Measurements from ENCODE around the gene MRI1.

The MRI1 gene

DNA sequence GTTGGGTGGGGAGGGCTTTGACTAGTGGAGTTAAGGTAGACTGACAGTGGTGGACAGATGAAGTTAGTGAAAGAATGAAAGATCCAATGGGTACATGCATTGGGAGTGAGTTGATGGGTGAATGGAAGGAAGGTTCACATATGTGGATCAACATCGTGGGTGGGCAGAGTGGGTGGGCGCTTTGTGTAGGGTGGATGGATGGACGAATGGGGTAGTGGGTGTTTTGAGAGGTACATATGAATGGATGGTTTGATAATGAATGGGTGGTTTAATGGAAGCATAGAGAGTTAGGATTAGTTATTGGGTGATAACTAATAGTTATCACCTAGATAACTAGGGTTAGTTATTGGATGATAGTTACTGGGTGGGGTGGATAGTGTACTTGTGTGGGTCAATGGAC is 42.4 kb downstream of the MRI1 start:
- H3K4me2 ChIP-seq (ENCODE audit: insufficient read depth, low read length), result no peak overlapping the region
- H4K20me1 ChIP-seq (ENCODE audit: insufficient read depth, low read length), result no peaks in the 10 kb centered on the region
- H3K9me3 ChIP-seq (ENCODE audit: insufficient read depth, low read length, severe bottlenecking), result no peaks in the 10 kb centered on the region
- H2AFZ ChIP-seq (ENCODE audit: low read depth, low read length), result no peak overlapping the region
- no peak for TF ChIP-seq EZH2 (IDR thresholded peaks at IDR 0.05; ENCODE audit: borderline replicate concordance, low read depth, low read length, severe bottlenecking)
- TF ChIP-seq, protein P1, sequence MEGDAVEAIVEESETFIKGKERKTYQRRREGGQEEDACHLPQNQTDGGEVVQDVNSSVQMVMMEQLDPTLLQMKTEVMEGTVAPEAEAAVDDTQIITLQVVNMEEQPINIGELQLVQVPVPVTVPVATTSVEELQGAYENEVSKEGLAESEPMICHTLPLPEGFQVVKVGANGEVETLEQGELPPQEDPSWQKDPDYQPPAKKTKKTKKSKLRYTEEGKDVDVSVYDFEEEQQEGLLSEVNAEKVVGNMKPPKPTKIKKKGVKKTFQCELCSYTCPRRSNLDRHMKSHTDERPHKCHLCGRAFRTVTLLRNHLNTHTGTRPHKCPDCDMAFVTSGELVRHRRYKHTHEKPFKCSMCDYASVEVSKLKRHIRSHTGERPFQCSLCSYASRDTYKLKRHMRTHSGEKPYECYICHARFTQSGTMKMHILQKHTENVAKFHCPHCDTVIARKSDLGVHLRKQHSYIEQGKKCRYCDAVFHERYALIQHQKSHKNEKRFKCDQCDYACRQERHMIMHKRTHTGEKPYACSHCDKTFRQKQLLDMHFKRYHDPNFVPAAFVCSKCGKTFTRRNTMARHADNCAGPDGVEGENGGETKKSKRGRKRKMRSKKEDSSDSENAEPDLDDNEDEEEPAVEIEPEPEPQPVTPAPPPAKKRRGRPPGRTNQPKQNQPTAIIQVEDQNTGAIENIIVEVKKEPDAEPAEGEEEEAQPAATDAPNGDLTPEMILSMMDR (IDR thresholded peaks at IDR 0.05; ENCODE audit: borderline replicate concordance, extremely low read depth, low read length, poor library complexity, severe bottlenecking), result no peak
- H3K79me2 ChIP-seq (ENCODE audit: insufficient read depth, low read length), result no peaks in the 10 kb centered on the region
- H3K36me3 ChIP-seq (ENCODE audit: insufficient read depth, low read length), result peaks cover 22% of the 10 kb centered on the region
- H3K9ac ChIP-seq (ENCODE audit: low read depth, low read length), result no peak overlapping the region
- no peak overlapping the region for H3K27ac ChIP-seq (ENCODE audit: low read length)
- DNase-seq (no peak), ATAC-seq (ENCODE audit: insufficient read depth, low read depth) (no peak)
- H3K4me3 ChIP-seq (ENCODE audit: low read depth in 1 of 2, low read length in 2 of 2), result no peak overlapping the region
- no peaks in the 10 kb centered on the region for H3K4me1 ChIP-seq (ENCODE audit: insufficient read depth, low read length)
- H3K27me3 ChIP-seq (ENCODE audit: insufficient read depth, low read length, poor library complexity), result no peaks in the 10 kb centered on the region

GRCh38 chr19:13807421-13808021 is 43.2 kb downstream of the MRI1 start:
- Histone ChIP-seq H3K4me3 (ENCODE audit: low read depth in 1 of 2, low read length in 2 of 2) (no peak overlapping the region), H4K20me1 (ENCODE audit: insufficient read depth, low read length) (no peaks in the 10 kb centered on the region), H3K9ac (ENCODE audit: low read depth, low read length) (no peak overlapping the region), H3K79me2 (ENCODE audit: insufficient read depth, low read length) (no peaks in the 10 kb centered on the region), H3K27ac (ENCODE audit: low read length) (no peak overlapping the region), H3K4me1 (ENCODE audit: insufficient read depth, low read length) (no peaks in the 10 kb centered on the region), H3K27me3 (ENCODE audit: insufficient read depth, low read length, poor library complexity) (no peaks in the 10 kb centered on the region), H3K9me3 (ENCODE audit: insufficient read depth, low read length, severe bottlenecking) (no peaks in the 10 kb centered on the region), H3K36me3 (ENCODE audit: insufficient read depth, low read length) (peaks cover 22% of the 10 kb centered on the region), H2AFZ (ENCODE audit: low read depth, low read length) (no peak overlapping the region), H3K4me2 (ENCODE audit: insufficient read depth, low read length) (no peak overlapping the region)
- TF ChIP-seq EZH2 (IDR thresholded peaks at IDR 0.05; ENCODE audit: borderline replicate concordance, low read depth, low read length, severe bottlenecking), result no peak
- TF ChIP-seq, protein P1 (IDR thresholded peaks at IDR 0.05; ENCODE audit: borderline replicate concordance, extremely low read depth, low read length, poor library complexity, severe bottlenecking), result no peak
- DNase-seq (no peak), ATAC-seq (ENCODE audit: insufficient read depth, low read depth) (no peak)

DNA sequence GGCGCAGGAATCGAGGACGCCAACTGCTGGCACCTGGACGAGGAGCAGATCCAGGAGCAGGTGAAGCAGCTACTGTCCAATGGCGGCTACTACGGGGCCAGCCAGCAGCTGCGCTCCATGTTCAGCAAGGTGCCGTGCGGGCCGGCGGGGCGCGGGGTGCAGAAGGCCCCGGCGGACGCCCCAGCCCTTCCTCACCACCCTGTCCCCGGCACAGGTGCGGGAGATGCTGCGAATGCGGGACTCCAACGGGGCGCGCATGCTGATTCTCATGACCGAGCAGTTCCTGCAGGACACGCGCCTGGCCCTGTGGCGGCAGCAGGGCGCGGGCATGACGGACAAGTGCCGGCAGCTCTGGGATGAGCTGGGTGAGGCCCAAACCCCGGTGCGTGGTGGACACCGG is 44.5 kb downstream of the MRI1 start:
- Histone ChIP-seq H3K4me1 (ENCODE audit: insufficient read depth, low read length) (no peaks in the 10 kb centered on the region), H3K27ac (ENCODE audit: low read length) (no peak overlapping the region), H2AFZ (ENCODE audit: low read depth, low read length) (no peak overlapping the region), H3K4me3 (ENCODE audit: low read depth in 1 of 2, low read length in 2 of 2) (no peak overlapping the region), H3K27me3 (ENCODE audit: insufficient read depth, low read length, poor library complexity) (no peaks in the 10 kb centered on the region), H3K9ac (ENCODE audit: low read depth, low read length) (no peak overlapping the region), H3K4me2 (ENCODE audit: insufficient read depth, low read length) (no peak overlapping the region), H3K79me2 (ENCODE audit: insufficient read depth, low read length) (no peaks in the 10 kb centered on the region), H3K9me3 (ENCODE audit: insufficient read depth, low read length, severe bottlenecking) (no peaks in the 10 kb centered on the region), H3K36me3 (ENCODE audit: insufficient read depth, low read length) (peaks cover 22% of the 10 kb centered on the region), H4K20me1 (ENCODE audit: insufficient read depth, low read length) (no peaks in the 10 kb centered on the region)
- DNase-seq (no peak), ATAC-seq (ENCODE audit: insufficient read depth, low read depth) (no peak)
- no peak for TF ChIP-seq EZH2 (IDR thresholded peaks at IDR 0.05; ENCODE audit: borderline replicate concordance, low read depth, low read length, severe bottlenecking)
- TF ChIP-seq, protein P1 (IDR thresholded peaks at IDR 0.05; ENCODE audit: borderline replicate concordance, extremely low read depth, low read length, poor library complexity, severe bottlenecking), result no peak

Data from DND-41 (cell line).